ENCODE data around the gene DSCAM. TPM values are rescaled to one million over a fixed set of nuclear protein-coding genes. Genes with fewer than 3 reads are reported as not detected.
"Not testable (repeated sequence)": the region's sequence is repeated elsewhere in the genome, so short reads cannot be mapped to it uniquely, and the experiment has no call there.

DSCAM gene
- total RNA-seq, 1 donor from 2014 or later = 4.4 TPM

DNA sequence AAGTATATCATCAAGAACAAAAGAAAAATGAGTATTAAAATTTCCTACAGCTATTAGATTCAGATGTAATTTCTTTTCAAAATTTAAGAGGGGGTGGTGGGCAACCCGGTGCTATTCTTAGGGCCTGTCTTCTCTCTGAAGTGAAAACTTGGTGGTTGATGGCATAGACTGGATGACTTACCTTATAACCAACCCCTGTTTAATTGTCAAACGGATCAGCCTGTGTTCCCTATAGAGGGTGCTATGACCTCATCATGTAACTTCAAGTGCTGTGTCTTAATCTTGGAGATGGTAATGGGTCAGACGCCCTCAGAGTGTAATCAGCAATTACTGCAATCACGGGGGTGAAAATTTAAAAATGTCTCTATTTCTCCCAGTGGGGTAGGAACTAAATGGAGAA, 803.5 kb downstream of the DSCAM start:
- TF ChIP-seq, protein P1, sequence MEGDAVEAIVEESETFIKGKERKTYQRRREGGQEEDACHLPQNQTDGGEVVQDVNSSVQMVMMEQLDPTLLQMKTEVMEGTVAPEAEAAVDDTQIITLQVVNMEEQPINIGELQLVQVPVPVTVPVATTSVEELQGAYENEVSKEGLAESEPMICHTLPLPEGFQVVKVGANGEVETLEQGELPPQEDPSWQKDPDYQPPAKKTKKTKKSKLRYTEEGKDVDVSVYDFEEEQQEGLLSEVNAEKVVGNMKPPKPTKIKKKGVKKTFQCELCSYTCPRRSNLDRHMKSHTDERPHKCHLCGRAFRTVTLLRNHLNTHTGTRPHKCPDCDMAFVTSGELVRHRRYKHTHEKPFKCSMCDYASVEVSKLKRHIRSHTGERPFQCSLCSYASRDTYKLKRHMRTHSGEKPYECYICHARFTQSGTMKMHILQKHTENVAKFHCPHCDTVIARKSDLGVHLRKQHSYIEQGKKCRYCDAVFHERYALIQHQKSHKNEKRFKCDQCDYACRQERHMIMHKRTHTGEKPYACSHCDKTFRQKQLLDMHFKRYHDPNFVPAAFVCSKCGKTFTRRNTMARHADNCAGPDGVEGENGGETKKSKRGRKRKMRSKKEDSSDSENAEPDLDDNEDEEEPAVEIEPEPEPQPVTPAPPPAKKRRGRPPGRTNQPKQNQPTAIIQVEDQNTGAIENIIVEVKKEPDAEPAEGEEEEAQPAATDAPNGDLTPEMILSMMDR (IDR thresholded peaks at IDR 0.05; ENCODE audit: partially characterized antibody, unreplicated experiment) = no peak
- H3K27ac Mint-ChIP-seq (ENCODE audit: unreplicated experiment) = peak overlapping the region; percentile 78
- H3K27me3 Mint-ChIP-seq (ENCODE audit: unreplicated experiment) = no peaks in the 10 kb centered on the region
- DNase-seq = no peak
- H3K9me3 Mint-ChIP-seq (ENCODE audit: unreplicated experiment) = no peaks in the 10 kb centered on the region
- H3K4me3 Mint-ChIP-seq (ENCODE audit: unreplicated experiment) = no peak overlapping the region
- H3K36me3 Mint-ChIP-seq (ENCODE audit: unreplicated experiment) = peaks cover 5% of the 10 kb centered on the region
- peaks cover 17% of the 10 kb centered on the region for H3K4me1 Mint-ChIP-seq (ENCODE audit: low read depth, unreplicated experiment)

DNA sequence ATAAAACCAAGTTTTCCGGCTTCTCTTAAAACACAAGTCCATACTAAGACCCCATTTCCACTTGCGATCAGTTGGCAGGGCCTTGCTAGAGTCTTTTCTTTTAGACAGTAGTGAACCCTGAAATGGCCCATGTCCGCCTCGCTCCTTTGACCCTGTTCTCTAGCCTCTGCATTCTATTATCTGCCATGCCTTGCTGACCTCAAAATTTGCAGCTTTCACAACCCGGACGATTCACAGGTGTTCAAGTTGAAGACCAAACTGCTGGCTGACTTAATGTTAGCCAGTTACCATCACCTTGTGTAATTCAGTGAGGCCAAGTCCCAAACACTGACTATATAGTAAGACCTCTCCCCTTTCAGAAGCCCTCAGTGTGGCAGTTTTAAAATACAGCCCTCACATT, 805.5 kb downstream of the DSCAM start:
- no peak overlapping the region for H3K27ac Mint-ChIP-seq (ENCODE audit: unreplicated experiment)
- H3K4me1 Mint-ChIP-seq (ENCODE audit: low read depth, unreplicated experiment) = peaks cover 17% of the 10 kb centered on the region
- no peaks in the 10 kb centered on the region for H3K9me3 Mint-ChIP-seq (ENCODE audit: unreplicated experiment)
- TF ChIP-seq, protein P1 (IDR thresholded peaks at IDR 0.05; ENCODE audit: partially characterized antibody, unreplicated experiment) = no peak
- H3K27me3 Mint-ChIP-seq (ENCODE audit: unreplicated experiment) = no peaks in the 10 kb centered on the region
- H3K4me3 Mint-ChIP-seq (ENCODE audit: unreplicated experiment) = no peak overlapping the region
- no peak for DNase-seq
- peaks cover 5% of the 10 kb centered on the region for H3K36me3 Mint-ChIP-seq (ENCODE audit: unreplicated experiment)

DNA sequence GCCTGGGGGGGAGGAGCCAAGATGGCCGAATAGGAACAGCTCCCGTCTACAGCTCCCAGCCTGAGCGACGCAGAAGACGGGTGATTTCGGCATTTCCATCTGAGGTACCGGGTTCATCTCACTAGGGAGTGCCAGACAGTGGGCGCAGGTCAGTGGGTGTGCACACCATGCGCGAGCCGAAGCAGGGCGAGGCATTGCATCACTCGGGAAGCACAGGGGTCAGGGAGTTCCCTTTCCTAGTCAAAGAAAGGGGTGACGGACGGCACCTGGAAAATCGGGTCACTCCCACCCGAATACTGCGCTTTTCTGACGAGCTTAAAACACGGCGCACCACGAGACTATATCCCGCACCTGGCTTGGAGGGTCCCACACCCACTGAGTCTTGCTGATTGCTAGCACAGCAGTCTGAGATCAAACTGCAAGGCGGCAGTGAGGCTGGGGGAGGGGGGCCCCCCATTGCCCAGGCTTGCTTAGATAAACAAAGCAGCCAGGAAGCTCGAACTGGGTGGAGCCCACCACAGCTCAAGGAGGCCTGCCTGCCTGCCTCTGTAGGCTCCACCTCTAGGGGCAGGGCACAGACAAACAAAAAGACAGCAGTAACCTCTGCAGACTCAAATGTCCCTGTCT, 813.7 kb downstream of the DSCAM start:
- not testable (repeated sequence) for H3K4me1 Mint-ChIP-seq (ENCODE audit: low read depth, unreplicated experiment); H3K4me3 Mint-ChIP-seq (ENCODE audit: unreplicated experiment); H3K9me3 Mint-ChIP-seq (ENCODE audit: unreplicated experiment); H3K36me3 Mint-ChIP-seq (ENCODE audit: unreplicated experiment); H3K27ac Mint-ChIP-seq (ENCODE audit: unreplicated experiment); DNase-seq; H3K27me3 Mint-ChIP-seq (ENCODE audit: unreplicated experiment)

DNA sequence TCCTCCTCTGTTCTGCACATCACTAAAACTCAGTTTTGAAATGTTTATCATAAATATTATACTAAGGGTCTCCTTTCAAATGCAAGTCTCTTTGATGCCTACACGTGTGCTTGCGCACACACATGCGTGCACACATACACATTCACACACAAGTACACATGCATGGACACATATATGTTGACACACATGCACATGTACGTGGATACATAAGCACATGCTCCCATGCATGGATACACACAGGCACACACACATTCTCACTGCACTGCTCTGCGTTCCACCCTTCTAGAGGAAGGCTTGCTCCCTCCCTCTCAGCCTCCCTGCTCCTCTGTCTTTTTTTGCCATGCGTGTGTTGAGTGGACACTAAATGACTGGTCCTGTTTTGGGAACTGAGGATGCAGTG, 817.1 kb downstream of the DSCAM start:
- H3K27me3 Mint-ChIP-seq (ENCODE audit: unreplicated experiment) = no peaks in the 10 kb centered on the region
- DNase-seq = no peak
- TF ChIP-seq, protein P1 (IDR thresholded peaks at IDR 0.05; ENCODE audit: partially characterized antibody, unreplicated experiment) = no peak
- no peaks in the 10 kb centered on the region for H3K9me3 Mint-ChIP-seq (ENCODE audit: unreplicated experiment)
- no peaks in the 10 kb centered on the region for H3K4me1 Mint-ChIP-seq (ENCODE audit: low read depth, unreplicated experiment)
- no peak overlapping the region for H3K27ac Mint-ChIP-seq (ENCODE audit: unreplicated experiment)
- H3K36me3 Mint-ChIP-seq (ENCODE audit: unreplicated experiment) = peaks cover 5% of the 10 kb centered on the region
- no peak overlapping the region for H3K4me3 Mint-ChIP-seq (ENCODE audit: unreplicated experiment)

DNA sequence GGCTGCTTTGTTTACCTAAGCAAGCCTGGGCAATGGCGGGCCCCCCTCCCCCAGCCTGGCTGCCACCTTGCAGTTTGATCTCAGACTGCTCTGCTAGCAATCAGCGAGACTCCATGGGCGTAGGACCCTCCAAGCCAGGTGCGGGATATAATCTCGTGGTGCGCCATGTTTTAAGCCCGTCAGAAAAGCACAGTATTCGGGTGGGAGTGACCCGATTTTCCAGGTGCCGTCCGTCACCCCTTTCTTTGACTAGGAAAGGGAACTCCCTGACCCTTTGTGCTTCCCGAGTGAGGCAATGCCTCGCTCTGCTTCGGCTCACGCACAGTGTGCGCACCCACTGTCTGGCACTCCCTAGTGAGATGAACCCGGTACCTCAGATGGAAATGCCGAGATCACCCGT, 818.6 kb downstream of the DSCAM start:
- DNase-seq; H3K36me3 Mint-ChIP-seq (ENCODE audit: unreplicated experiment); H3K4me3 Mint-ChIP-seq (ENCODE audit: unreplicated experiment); H3K27ac Mint-ChIP-seq (ENCODE audit: unreplicated experiment); H3K9me3 Mint-ChIP-seq (ENCODE audit: unreplicated experiment); H3K4me1 Mint-ChIP-seq (ENCODE audit: low read depth, unreplicated experiment); H3K27me3 Mint-ChIP-seq (ENCODE audit: unreplicated experiment): not testable (repeated sequence)

DNA sequence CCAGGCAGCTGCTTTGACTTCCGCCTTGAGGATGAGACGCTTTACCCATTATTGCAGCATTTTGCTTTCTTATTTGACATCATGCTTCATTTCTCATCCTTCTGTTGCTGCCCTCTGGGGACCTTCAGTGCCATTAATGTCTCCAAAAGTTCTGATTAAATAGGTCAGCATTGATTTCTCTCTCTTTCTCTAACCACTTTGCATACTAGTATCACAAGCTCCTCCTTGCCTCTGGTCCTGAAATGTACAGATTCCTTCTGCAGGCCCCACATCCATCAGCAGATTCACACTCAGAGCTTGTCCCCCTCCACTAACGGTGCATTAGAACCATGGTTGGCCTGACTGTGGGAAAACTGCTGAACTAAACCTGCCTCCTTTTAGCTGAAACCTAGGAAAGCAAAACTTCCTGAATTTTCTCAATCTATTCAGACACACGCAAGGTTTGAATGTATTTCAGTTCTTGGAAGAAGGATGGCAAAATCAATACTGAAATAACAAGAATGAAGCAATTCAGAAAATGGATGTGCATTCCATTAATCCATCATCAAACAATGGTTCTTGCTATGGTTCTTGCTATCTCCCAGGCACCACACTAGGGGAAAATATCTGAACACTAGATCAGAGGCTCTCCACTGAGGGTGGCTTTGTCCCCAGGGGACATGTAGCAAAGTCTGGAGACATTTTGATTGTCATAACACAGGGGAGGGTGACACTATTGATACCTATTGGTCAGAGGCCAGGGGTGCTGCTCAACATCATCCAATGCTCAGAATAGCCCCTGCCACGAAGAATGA, 825.2 kb downstream of the DSCAM start:
- Mint-ChIP-seq H3K27me3 (ENCODE audit: unreplicated experiment) (peaks cover 8% of the 10 kb centered on the region), H3K9me3 (ENCODE audit: unreplicated experiment) (peaks cover 2% of the 10 kb centered on the region), H3K4me3 (ENCODE audit: unreplicated experiment) (peak overlapping the region; percentile 31), H3K36me3 (ENCODE audit: unreplicated experiment) (peaks cover 10% of the 10 kb centered on the region), H3K4me1 (ENCODE audit: low read depth, unreplicated experiment) (peaks cover 28% of the 10 kb centered on the region), H3K27ac (ENCODE audit: unreplicated experiment) (peak overlapping the region; percentile 84)
- TF ChIP-seq, protein P1 (IDR thresholded peaks at IDR 0.05; ENCODE audit: partially characterized antibody, unreplicated experiment) = no peak
- DNase-seq = no peak
